Activated gamma-delta T cell (primary cell): Measurements from ENCODE around the gene SLC2A6.

Experiments
- DNase-seq: peaks from one replicate; lab custom pipeline; 2025; lab: John Stamatoyannopoulos, UW
- total RNA-seq, 2 donors: gene quantifications; one replicate each; lab custom pipeline; 2026; lab: John Stamatoyannopoulos, UW

The SLC2A6 gene
- total RNA-seq = 16.7 to 19.1 reads per million in 2 donors

DNA sequence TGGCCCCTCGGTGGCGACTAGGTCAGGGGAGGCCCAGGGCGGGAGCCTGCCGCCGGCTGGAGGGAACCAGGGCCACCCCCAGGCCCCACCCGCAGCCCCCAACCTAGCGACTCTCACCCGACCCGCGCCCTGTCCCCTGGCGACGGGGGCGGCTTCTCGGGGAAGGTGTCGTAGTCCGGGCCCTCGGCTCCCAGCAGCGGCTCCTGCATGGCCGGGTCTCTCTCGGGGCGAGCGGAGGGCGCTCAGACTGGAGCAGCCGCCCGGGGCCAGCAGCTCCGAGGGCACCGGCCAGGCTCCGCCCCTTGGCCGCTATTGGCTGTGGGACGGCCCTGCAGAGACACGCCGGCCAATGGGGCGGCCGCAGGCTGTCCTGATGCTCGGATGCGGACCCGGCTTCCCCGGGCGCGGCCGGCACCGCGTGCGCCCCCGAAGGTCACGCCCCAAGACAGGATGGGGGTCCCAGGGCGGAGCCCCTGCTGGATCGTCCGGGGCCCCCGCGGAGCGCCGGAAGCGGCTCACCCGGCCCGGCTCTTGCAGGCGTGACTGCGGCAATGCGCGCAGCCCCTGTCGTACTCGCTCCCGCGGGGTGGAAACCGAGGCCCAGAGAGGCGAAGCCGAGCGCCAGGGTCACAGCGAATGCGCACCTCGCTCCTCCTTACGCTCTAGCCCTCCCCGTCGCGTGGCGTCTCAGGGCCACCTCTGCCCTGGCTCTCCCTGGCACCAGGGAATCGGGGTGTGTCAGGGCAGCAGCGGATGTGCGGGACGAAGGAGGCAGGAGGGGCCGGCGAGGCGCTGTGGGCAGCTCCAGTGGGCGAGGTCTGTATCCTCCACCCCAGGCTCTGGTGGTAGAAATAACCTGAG, at the start of gene SLC2A6:
Gene SLC2A6 (minus strand): TSS at position 249 of the 861 bp plus-strand sequence. CDS start 40 bp downstream, at position 209.
- peak; percentile 83 for DNase-seq

DNA sequence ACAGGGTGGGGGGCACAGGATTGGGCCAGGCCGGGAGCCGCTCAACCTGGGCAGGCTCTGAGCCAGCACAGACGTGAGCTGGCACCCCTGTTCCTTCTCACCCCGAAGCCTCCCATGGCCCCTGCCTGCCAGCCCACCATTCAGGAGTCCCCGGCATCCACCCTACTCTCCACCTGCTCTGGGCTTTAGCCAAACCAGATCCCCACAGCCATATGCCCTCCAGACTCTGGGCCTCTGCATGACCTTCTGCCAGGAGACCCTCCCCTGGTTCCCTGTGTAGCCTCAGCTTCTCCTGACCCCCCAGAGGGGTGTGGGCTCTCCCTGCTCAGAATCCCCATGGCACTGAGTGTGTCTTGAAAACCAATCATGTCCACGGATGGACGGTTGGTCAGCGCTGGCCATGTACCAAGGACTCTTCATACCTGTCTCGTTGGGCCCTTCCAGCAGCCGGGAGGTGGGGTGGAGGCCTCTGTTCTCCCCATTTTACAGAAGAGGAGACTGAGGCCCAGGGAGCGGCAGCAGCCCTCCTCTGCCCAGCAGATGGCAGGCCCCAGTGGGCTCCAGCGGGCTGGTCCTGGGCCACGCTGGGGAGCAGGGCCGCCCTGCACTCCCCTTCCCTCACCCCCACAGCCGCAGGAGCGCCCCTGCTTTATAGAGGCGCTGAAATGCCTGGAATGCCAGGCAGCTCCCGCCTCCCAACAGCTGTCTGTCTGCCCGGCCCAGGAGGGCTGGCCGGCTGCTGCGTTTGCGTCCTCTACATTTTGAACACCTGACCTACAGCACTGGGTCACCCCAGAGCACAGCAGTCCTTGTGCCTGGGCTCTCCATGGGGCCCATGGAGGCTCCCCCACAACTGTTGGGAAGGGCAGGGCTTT, 49.3 kb upstream of the SLC2A6 start:
- no peak for DNase-seq

DNA sequence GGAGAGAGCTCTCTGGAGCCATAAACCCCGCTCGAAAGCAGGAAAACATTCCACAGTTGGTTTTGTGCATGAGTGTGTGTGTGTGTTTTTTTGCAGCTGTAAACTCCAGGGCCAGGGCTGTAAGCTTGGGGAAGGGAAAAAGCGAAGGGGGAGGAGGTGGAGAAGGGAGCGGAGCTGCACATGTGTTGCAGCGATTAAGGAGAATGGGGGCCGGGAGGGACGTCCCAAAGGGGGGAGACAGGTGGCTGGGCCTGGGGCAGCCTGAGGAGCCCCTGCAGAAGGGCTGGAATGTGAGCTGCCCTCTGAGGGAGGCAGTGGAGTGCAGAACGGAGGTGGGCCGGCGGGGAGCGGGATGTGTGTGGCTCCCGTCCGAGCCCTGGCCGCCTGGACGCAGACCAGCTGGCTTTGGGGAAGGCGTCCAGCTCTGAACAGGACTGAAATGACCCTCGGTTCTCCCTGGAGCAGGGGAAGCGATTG, 48.6 kb upstream of the SLC2A6 start:
- no peak for DNase-seq

- DNase-seq = no peak
These were observed 47.9 kb upstream of the SLC2A6 start for GRCh38 chr9:133526721-133527321.

- DNase-seq = no peak
These were observed 46.8 kb upstream of the SLC2A6 start for GRCh38 chr9:133525677-133526076.

GRCh38 chr9:133524679-133525228, 45.9 kb upstream of the SLC2A6 start, which contains the start of gene MYMK:
Gene MYMK, minus strand, starts transcription at chr9:133524959. Its CDS starts 115 bp downstream, at chr9:133524844.
- DNase-seq = no peak

DNA sequence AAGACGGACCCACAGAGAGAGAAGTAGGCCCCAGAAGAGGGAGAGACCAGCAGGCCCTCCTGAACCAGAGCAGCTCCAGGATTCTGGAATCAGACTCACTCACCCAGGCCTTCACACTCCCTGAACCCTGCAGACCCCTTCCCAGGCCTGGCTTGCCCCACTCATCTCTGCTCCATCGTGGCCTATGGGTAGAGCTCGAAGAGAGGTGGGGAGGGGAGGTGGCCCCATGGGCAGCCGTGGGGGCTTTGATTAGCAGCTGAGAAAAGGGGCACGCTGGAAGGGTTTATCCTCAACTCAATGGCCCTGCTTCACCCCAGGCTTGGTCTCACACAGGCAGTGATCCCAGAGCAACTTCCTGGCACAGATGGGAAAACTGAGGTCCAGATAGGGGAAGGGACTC, 45.2 kb upstream of the SLC2A6 start:
- no peak for DNase-seq

GRCh38 chr9:133523106-133523505, 44.2 kb upstream of the SLC2A6 start:
- DNase-seq = no peak

GRCh38 chr9:133522073-133522910, 43.4 kb upstream of the SLC2A6 start:
- DNase-seq = no peak

GRCh38 chr9:133521122-133522072, 42.5 kb upstream of the SLC2A6 start:
- DNase-seq = no peak

- no peak for DNase-seq
These were observed 41.4 kb upstream of the SLC2A6 start for GRCh38 chr9:133520121-133520835.

GRCh38 chr9:133519693-133520092, 40.8 kb upstream of the SLC2A6 start:
- DNase-seq = no peak

DNA sequence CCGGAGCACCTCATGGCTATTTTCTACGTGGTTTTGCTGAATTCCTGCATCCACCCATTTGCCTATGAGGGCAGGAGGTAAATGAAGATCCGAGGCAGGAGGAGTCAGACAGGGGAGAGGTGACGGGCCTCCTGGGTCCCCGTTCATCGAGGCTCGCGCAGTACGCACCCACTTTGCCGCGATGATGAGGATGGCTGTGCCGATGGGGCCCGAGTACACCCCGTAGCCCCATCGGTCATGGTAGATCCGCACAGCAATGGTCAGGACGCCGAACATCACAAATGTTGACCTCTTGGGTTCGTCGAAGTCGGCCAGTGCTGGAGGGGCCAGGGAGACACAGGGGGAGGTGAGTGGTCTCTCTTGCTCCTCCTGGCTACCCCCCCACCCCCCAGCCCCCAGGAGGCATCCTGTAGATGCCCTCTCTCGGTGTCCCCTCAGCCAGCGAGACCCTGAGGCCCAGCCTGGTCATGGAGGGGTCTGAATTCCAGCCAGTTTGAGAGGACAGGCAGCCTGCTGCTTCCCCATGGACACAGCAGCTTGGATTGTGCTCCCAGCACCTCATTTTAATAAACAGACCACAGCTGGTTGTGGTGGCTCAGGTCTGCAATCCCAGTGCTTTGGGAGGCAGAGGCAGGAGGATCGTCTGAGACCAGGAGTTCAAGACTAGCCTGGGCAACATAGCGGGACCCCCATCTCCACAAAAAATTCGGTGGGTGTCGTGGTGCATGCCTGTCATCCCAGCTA, 40.0 kb upstream of the SLC2A6 start:
- no peak for DNase-seq

GRCh38 chr9:133518200-133518599, 39.3 kb upstream of the SLC2A6 start:
- DNase-seq = no peak

DNA sequence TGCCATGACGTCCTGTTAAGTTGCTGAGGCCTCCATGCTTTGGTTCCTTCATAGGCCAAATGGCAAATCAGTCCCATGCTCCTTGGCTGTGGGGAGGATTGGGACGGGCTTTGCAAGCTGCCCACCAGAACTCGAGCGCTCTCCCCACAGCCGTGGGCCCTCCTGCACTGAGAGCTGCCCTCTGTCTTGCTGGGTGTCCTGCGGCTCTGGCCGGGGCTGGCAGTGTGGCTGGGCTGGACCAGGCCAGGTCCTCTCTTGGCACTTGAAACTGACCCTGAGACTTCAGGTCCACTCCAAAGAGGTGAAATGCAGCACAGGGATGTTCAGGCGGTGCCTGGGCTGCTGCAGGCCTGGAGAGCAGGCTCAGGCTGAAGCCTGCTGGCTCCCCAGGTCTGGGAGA, 38.8 kb upstream of the SLC2A6 start:
- DNase-seq = no peak

GRCh38 chr9:133516961-133517350, 38.1 kb upstream of the SLC2A6 start:
- DNase-seq = no peak

GRCh38 chr9:133516256-133516960, 37.5 kb upstream of the SLC2A6 start:
- DNase-seq = no peak
